ENCODE measurements around the gene LYST.

DNA sequence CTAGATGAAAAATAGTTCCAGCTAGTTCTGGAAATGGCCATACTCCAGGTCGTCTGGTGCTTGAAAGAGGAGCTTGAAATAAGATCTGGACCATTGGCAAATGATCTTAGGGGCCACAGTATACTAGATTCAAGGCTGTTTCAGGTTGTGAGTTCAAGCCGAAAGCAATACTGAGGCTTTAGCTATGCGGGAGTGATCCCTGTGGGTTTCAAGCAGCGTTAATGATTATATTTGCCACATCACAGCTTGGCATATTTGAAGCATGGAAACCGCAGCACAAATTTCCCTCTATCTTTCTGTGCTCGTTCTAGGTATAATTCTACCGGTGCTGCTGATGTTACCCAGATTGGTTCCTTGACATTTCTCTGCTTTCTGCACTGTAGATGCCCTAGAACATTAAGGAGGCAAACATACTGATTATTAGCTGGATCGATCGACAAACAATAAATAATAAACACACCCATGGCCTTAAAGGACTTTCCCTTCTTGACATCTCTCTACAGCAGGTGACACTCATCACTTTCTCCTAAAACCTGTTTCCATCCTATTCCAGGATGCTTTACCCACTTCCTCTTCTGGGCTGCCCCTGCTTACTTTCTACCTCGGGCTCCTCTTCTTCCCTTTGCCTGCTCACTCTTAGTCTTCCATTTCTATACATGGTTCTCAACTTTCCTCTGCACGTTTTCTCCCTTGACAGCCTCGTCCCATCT, 40.6 kb upstream of the LYST start:
- TF ChIP-seq EP300 (IDR thresholded peaks at IDR 0.05) (no peak), POLR2A (IDR thresholded peaks at IDR 0.05) (no peak), CTCF (IDR thresholded peaks at IDR 0.05) (no peak)

Measured in tibial nerve (tissue), 4 donors.